ENCODE data around the gene GJA4. TPM values are rescaled to one million over a fixed set of nuclear protein-coding genes. Genes with fewer than 3 reads are reported as not detected.

The GJA4 gene
- total RNA-seq, 4 donors from 2014 or later: 14.4 to 41.4 (median 27.7) TPM

- no peak for DNase-seq
These were observed 51.4 kb downstream of the GJA4 start for GRCh38 chr1:34844252-34844634.

More at GRCh38 chr1:34844252-34844634, 51.4 kb downstream of the GJA4 start:
- in situ Hi-C loops (cut with MboI; ENCODE audit: low sequenced_read_pairs in 4 of 4): no loop called here
- peaks cover 9 to 28% of the 10 kb centered on the region in 2 donors for H3K4me1 ChIP-seq
- peak in 1 of 2 donors; percentile 10 for ATAC-seq
- intact Hi-C loops (cut with DNase I; ENCODE audit: low total_unique reads): no loop called here
- H3K27me3 ChIP-seq: no peaks in the 10 kb centered on the region
- H3K9me3 ChIP-seq: no peaks in the 10 kb centered on the region
- TF ChIP-seq CTCF (IDR thresholded peaks at IDR 0.05 in 4 of 5, conservative IDR thresholded peaks at IDR 0.05 in 1 of 5) (no peak), POLR2A (IDR thresholded peaks at IDR 0.05) (no peak)
- H3K36me3 ChIP-seq: no peaks in the 10 kb centered on the region
- H3K27ac ChIP-seq: peak overlapping the region; percentile 40 to 73 (median 56)
- H3K4me3 ChIP-seq: no peak overlapping the region

Other genes with a start within 250 kb of the GJA4 start
- not detected for gene GJB5, start 38.0 kb upstream of the GJA4 start, total RNA-seq
- gene GJB4, start 33.3 kb upstream of the GJA4 start, total RNA-seq: not detected
- not detected for gene GJB3, start 11.8 kb upstream of the GJA4 start, total RNA-seq
- gene SMIM12, start 66.8 kb downstream of the GJA4 start, total RNA-seq: 10 to 100 TPM; 24.2 to 40.8 (median 35.6) TPM
- gene DLGAP3, start 136.7 kb downstream of the GJA4 start, total RNA-seq: under 1 TPM in 1 of 4 donors, not detected in 3; 0.15 TPM
- gene TMEM35B, start 192.3 kb downstream of the GJA4 start, total RNA-seq: 10 to 100 TPM in 1 of 4 donors, 1 to 10 TPM in 3; 4.7 to 10.9 (median 7.1) TPM
- 1 to 10 TPM; 2.9 to 7.3 (median 4.2) TPM for gene ZMYM6, start 238.9 kb downstream of the GJA4 start, total RNA-seq

All from gastrocnemius medialis (tissue), 4 donors.